GM19351 (cell line): ENCODE results near the gene KCNC1.

Experiments used
- ATAC-seq: cut with Tn5 transposase; IDR thresholded peaks from one replicate; pipeline ENCODE4 v1.9.1; 2021; ENCODE audit warnings: mild to moderate bottlenecking, moderate library complexity; ENCODE audit not compliant: unreplicated experiment

The KCNC1 gene

GRCh38 chr11:17771841-17772401, 37.3 kb downstream of the KCNC1 start:
- no peak for ATAC-seq

GRCh38 chr11:17772704-17773600, 38.4 kb downstream of the KCNC1 start:
- no peak for ATAC-seq

DNA sequence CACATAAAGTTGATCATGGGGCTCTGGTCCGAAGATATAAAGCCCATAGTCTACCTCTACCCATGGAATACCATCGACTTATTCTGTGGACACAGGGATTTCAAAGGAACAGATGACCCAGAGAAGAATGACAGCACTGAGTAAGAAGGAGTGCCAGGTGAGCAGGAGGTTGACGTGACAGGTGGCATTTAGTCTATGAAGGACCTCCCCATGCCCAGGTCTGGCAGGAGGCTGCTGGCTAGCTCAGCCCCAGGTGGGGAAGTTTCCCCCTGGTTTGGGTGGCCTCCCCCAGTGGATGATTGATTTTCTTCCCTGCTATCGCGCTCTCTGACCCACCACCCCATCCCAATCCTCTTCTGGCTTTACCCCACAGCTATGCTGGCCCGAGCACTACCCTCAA, 39.1 kb downstream of the KCNC1 start:
- ATAC-seq: no peak

- ATAC-seq: no peak
These were observed 39.9 kb downstream of the KCNC1 start for GRCh38 chr11:17774232-17775034.

DNA sequence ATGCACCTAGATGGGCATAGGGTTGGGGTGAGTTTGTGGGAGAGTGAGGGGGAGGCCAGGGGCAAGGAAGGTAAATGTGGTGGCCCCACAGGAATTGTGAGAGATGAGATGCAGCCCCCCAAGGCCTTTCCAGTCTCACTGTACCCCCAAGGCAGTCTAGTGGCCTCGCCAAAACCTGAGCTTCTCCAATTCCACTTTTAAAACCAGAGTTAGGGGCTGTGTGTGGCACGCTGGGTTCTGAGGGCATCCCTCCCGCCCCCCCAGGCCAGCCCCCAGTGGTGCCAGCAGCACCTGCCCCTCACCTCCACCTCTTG, 40.4 kb downstream of the KCNC1 start:
- ATAC-seq: no peak

DNA sequence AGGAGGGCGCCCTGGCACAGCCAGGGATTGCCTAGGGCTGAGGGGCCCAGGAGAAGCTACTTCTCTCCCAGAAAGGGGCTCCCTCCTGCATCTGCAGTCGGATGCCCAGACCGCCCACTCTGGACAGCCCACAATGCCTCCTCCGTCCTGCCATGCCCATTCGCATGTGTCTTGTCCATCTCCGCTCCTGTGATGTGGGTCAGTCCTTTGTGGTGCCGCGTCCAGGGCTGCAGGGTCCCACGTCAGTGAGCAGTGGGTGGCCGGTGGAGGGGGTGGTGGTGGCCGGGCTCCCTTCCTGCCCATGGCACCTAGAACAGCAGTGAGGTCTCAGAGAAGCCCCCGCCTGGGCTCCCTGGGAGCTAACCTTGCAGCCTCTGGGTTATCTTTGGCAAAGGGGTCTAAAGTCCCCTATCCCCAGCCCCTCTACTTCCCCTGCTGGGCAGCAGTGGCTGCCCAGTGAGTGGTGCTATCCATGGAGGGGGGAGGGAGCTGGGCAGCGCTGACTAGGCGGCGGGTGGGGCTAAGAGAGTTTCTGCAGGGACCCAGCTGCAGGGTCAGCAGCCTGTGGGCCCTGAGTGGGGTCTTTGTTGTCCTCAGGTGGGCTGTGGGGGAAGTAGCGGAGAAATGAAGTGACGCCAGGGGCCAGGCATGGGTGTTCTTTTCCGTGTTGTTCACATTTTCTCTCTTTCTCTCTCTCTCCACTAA, 41.1 kb downstream of the KCNC1 start:
- ATAC-seq: no peak

DNA sequence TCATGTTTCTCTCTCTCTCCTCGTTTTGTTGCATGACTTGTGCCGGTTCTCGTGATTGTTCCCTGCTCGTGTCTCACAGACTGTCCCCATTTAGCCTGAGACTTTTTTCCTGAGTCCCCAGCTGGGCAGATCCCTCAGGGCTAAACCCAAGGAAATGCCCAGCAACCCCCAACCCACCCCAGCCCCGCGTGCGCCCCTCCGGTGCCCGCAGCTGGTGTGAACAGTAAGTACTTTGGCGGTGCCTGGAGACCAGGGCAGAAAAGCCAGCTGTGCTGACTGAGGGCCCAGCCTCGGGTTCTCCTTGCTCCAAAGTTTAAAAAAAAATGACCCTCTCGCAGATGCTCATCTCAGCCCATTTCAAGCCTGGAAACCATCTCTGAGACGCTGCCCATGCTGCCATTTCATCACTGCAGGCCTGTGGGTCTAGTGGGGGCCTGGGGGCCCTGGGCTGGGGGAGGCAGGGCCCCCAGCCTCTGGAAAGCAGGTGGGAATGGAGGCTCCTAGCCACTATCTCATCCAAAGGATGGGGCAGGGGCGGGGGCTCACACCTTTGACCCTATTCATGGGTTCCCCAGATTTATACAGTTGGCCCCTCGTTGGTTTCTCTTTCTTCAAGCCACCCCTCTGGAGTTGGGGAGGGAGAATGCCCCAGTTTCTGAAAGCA, 41.8 kb downstream of the KCNC1 start:
- no peak for ATAC-seq

GRCh38 chr11:17777086-17777737, 42.6 kb downstream of the KCNC1 start:
- no peak for ATAC-seq

DNA sequence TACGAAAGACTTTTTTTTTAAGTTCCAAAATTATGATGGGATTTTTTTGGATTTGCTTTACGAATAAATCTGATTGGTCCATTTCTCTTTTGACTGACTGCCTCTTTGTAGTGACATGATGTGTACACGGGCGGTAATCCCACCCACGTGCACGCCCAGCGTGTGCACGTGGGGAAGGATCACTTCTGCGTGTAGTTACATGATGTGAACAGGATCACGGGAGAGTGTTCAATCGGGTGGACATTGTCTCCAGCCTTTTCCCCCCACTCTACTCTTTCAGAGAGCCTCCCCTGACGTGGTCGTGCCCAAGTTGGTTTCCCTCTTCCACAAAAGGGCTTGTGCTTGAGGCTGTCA, 43.1 kb downstream of the KCNC1 start:
- ATAC-seq: no peak

DNA sequence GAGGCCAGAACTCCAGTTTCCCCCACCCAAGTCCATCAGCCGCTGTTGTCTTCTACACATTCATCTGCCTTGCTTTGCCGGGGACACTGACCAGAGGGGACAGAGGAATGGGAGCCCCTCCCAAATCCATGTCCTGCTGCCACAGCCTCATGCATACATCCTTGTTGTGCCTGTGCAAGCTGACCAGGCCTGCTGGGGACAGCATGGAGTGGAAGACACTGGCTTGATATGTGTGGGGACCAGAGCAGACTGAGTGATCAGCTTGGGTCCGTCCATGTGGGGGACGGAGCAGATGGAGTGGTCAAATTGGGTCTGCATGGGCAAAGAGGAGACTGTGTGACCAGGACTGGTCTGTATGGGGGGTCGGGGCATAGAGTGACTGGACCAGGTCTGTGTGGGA, 43.8 kb downstream of the KCNC1 start:
- no peak for ATAC-seq

GRCh38 chr11:17778956-17779860, 44.6 kb downstream of the KCNC1 start:
- no peak for ATAC-seq

DNA sequence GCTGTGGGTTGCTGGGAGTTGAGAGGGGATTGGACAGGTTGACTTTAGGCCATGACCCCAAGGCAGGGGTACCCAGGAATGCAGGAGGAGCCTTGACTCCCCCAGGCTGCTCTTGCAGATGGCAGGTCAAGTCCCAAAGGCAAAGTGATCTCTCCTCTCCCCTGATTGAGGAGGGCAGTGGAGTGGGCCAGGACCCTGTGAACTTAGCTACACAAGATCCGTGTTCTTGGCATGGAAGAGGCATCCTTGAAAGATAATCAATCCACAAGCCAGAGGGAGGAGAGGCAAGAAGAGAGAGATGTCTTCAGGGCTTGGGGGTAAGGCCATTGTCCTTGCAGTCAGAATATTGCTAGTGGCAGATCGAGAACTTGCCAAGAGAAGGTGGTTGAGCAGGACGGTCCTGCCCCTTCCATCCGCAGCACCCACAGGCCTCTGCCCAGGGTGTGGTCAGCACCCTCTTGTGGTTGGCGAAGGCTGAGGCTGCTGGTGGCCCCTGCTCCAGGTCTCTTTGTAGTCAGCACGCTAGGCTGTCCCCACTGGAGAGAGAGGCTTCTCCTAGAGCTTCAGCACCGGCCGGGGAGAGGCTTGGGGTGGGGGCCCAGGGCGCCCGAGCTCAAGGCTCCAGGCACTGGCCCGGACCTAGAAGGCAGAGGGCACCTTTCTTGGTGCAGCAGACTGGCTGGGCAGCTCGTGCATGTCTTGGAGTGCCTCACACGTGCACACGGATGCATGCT, 45.4 kb downstream of the KCNC1 start:
- ATAC-seq: no peak

GRCh38 chr11:17780668-17781067, 46.1 kb downstream of the KCNC1 start:
- ATAC-seq: no peak

- no peak for ATAC-seq
These were observed 46.6 kb downstream of the KCNC1 start for GRCh38 chr11:17781221-17781620.

DNA sequence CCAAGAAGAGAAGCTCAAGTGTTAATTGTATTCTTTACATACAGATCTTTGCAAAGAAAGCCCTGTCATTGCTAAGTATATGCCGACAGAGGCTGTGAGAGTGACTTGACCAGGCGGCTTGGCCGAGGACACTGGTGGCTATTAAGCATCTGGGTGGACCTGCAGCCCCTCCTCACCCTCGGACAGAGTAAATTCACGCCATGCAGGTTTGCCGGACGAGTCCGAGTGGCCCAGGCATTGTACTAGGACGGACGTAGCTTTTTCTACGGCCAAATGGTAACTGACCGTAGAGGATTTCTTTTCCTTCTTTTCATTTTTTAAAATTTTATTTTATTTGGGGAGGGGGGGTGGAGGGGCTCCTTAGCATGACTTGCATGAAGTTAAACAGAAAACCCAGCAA, 47.0 kb downstream of the KCNC1 start:
- no peak for ATAC-seq

- ATAC-seq: no peak
These were observed 47.6 kb downstream of the KCNC1 start for GRCh38 chr11:17782145-17782544.

DNA sequence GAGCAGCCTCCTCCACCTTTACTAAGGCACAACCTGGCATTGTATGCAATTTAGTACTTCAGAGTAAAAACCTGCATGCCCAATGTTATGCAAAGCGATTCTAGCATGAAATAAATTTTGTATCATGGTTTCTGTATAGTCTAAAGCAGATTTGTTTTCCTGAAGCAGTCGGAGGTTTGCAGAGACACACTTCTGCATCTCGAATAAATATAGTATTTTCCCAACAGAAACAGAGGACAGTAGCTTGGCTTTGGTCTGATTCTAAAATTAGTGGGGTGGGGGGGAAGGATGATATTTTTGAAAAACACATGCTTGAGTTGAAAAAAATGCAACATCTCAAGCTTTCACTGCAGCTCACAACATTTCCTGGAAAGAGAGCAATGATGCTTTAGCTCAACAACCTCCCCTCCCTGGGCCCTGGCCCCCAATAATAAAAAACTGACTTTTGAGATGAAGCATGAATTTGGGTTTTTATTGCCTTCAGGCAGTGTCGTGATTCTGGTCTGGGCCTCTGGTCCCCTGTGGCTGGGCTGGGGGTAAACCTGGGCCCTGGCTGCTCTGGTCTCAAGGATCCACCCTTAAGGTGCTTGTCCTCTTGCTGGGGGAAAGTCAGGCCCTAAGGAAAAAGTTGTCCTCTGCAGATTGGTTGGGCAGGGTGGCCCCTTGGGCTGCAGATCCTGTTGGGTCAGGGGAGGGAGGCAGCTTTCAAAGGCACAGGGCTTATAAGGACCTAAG, 48.2 kb downstream of the KCNC1 start:
- no peak for ATAC-seq

- ATAC-seq: no peak
These were observed 49.3 kb downstream of the KCNC1 start for GRCh38 chr11:17783878-17784277.
